ENCODE data around the gene MKRN1. TPM values are rescaled to one million over a fixed set of nuclear protein-coding genes. Genes with fewer than 3 reads are reported as not detected.

Gene MKRN1
- total and polyA plus RNA-seq, 4 donors = 18.7 to 103 (median 29.2) TPM

DNA sequence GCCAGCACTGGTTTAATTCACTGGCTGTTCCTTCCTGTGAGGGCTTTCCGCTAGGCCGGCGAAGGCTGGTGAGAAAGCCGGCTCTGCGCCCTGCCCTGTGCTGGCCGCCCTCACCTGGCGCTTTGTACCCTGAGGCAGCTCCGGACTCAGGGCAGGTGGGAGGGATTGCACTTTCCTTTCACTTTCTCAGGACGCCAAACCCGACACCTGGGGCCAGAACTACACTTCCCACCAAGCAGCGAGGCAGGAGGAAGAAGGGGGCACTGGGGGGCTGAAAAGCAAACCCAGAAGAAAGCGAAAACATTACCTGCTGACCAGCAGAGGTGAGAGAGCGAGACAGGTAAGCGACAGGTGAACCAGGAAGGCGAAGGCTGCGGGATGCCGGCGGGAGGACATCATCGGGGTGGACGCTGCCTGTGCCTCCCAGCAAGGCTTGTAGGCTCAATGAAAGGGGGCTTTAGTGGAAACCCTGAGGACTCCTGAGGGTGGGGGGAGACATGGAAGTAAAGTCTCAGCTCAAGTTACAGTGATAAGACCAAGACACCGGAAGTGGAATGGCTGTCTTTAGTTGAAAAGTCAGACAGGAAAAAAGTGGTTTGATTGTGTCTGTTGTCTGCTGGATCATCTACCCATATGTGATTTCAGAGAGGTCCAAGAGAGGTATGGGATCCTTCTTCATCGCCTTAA is 75.3 kb downstream of the MKRN1 start, which contains the start of gene RAB19:
Gene RAB19 (plus strand): TSS at position 181 of the 687 bp plus-strand sequence. CDS start 3,589 bp downstream, outside the sequence.
- no peak for DNase-seq (ENCODE audit: low spot score)

More for the DNA sequence above, 75.3 kb downstream of the MKRN1 start, which contains the start of gene RAB19:
- H3K9me3 ChIP-seq (ENCODE audit: control insufficient read depth in 4 of 4, low read length in 3 of 4) = no peaks in the 10 kb centered on the region
- peak within 1 kb of the TSS in 1 of 2 donors; percentile 41 for H3K27ac ChIP-seq (ENCODE audit: low read depth in 1 of 2, low read length in 2 of 2)
- TF ChIP-seq GABPA (IDR thresholded peaks at IDR 0.05 in 1 of 2, conservative IDR thresholded peaks at IDR 0.05 in 1 of 2) = peak in 1 of 2 donors; percentile 21
- TF ChIP-seq HNF4A (conservative IDR thresholded peaks at IDR 0.05) = peak; percentile 40 to 53
- no peak for TF ChIP-seq FOXA2 (IDR thresholded peaks at IDR 0.05)
- peak; percentile 13 for TF ChIP-seq SP1 (IDR thresholded peaks at IDR 0.05)
- TF ChIP-seq JUND (IDR thresholded peaks at IDR 0.05) = no peak
- 7% methylated on average over 22 of the region's 22 CpGs for WGBS
- peak within 1 kb of the TSS; percentile 69 to 83 for H3K9ac ChIP-seq (ENCODE audit: low read depth in 1 of 2, low read length in 2 of 2)
- peaks cover 0 to 9% (median 6%) of the 10 kb centered on the region in 4 donors for H3K4me1 ChIP-seq (ENCODE audit: control insufficient read depth in 4 of 4, insufficient read depth in 4 of 4, low read length in 3 of 4)
- H3K36me3 ChIP-seq (ENCODE audit: control insufficient read depth in 4 of 4, insufficient read depth in 3 of 4, low read depth in 1 of 4, low read length in 3 of 4) = no peaks in the 10 kb centered on the region
- no peaks in the 10 kb centered on the region for H3K27me3 ChIP-seq (ENCODE audit: control insufficient read depth in 4 of 4, insufficient read depth in 4 of 4, low read length in 3 of 4)
- H3K4me3 ChIP-seq (ENCODE audit: low read depth in 1 of 3, low read length in 3 of 3) = peak within 1 kb of the TSS; percentile 62 to 95 (median 93)

Other genes starting within 250 kb of the MKRN1 start
- 10 to 100 TPM; 10.4 to 30.8 TPM for gene SLC37A3, start 81.0 kb downstream of the MKRN1 start, total RNA-seq
- 10 to 100 TPM in 1 of 2 donors, 1 to 10 TPM in 1; 7.3 to 10.9 TPM for gene SLC37A3, start 81.0 kb downstream of the MKRN1 start, polyA plus RNA-seq
- gene RAB19, start 75.4 kb downstream of the MKRN1 start, total RNA-seq = under 1 TPM; 0.17 to 0.84 TPM
- gene RAB19, start 75.4 kb downstream of the MKRN1 start, polyA plus RNA-seq = not detected
- 1 to 10 TPM; 3.0 to 7.4 TPM for gene DENND2A, start 161.3 kb upstream of the MKRN1 start, total RNA-seq
- 1 to 10 TPM; 1.2 to 1.6 TPM for gene DENND2A, start 161.3 kb upstream of the MKRN1 start, polyA plus RNA-seq
- 10 to 100 TPM; 12.6 to 15.4 TPM for gene ADCK2, start 193.4 kb upstream of the MKRN1 start, total RNA-seq
- gene ADCK2, start 193.4 kb upstream of the MKRN1 start, polyA plus RNA-seq = 1 to 10 TPM; 3.2 to 9.6 TPM
- gene NDUFB2, start 217.2 kb upstream of the MKRN1 start, total RNA-seq = 10 to 100 TPM; 60.4 to 95.0 TPM
- 100 to 1,000 TPM; 206 to 435 TPM for gene NDUFB2, start 217.2 kb upstream of the MKRN1 start, polyA plus RNA-seq

Measured in liver (tissue), 9 donors.